Natural killer cell (primary cell): ENCODE data around the gene CDK14. TPM values are rescaled to one million over a fixed set of nuclear protein-coding genes. Genes with fewer than 3 reads are reported as not detected.

Source experiments
- ATAC-seq, 3 donors: fragments of 150-1000 bp in 2 of 3; fragments of 200-7000 bp in 1 of 3; cut with Tn5 transposase; 1 replicate in 1 of 3; 2 replicates in 2 of 3; pipeline ENCODE4 v1.10.0; 2021; ENCODE audit warnings: mild to moderate bottlenecking in 2 of 3, moderate library complexity in 2 of 3
- DNase-seq, 2 donors: peaks; one replicate each; pipeline versions ENCODE4 v3.0.0 to v3.0.0-alpha.2; 2013 to 2021; ENCODE audit warnings: mixed read lengths in 1 of 2
- H3K27ac ChIP-seq: one replicate; pipeline ENCODE4 v1.5.1; 2013; ENCODE audit warnings: mild to moderate bottlenecking, low read length
- H3K27me3 ChIP-seq: one replicate; pipeline ENCODE4 v1.6.1; 2013; ENCODE audit warnings: low read length; ENCODE audit not compliant: control insufficient read depth, insufficient read depth
- H3K36me3 ChIP-seq: one replicate; pipeline ENCODE4 v1.6.1; 2013; ENCODE audit warnings: low read length; ENCODE audit not compliant: control insufficient read depth, insufficient read depth
- H3K4me1 ChIP-seq: one replicate; pipeline ENCODE4 v1.6.1; 2013; ENCODE audit warnings: low read length; ENCODE audit not compliant: control insufficient read depth, insufficient read depth
- H3K4me3 ChIP-seq: one replicate; pipeline ENCODE4 v1.5.1; 2013; ENCODE audit warnings: low read length
- H3K9me3 ChIP-seq: one replicate; pipeline ENCODE4 v1.6.1; 2013; ENCODE audit warnings: low read length; ENCODE audit not compliant: control insufficient read depth, insufficient read depth
- H3K27ac Mint-ChIP-seq, 2 donors: one replicate each; pipeline ENCODE4 v1.8.0; 2022; ENCODE audit warnings: mild to moderate bottlenecking in 2 of 2, mixed read lengths in 2 of 2, moderate library complexity in 1 of 2
- H3K27me3 Mint-ChIP-seq, 2 donors: one replicate each; pipeline ENCODE4 v1.8.0; 2022; ENCODE audit warnings: low read depth in 2 of 2, mixed read lengths in 2 of 2
- H3K36me3 Mint-ChIP-seq: one replicate; pipeline ENCODE4 v1.8.0; 2022; ENCODE audit warnings: mixed read lengths
- H3K4me1 Mint-ChIP-seq, 2 donors: one replicate each; pipeline ENCODE4 v1.8.0; 2022; ENCODE audit warnings: mixed read lengths in 2 of 2
- H3K4me3 Mint-ChIP-seq: one replicate; pipeline ENCODE4 v1.8.0; 2022; ENCODE audit warnings: mild to moderate bottlenecking, moderate library complexity, mixed read lengths
- H3K9me3 Mint-ChIP-seq, 2 donors: one replicate each; pipeline ENCODE4 v1.8.0; 2022; ENCODE audit warnings: mixed read lengths in 2 of 2
- WGBS: methylation state at CpG from one replicate; pipeline ENCODE4 v1.1.7; 2013; ENCODE audit warnings: missing lambda C conversion rate; ENCODE audit not compliant: insufficient coverage; 5-methylcytosine and 5-hydroxymethylcytosine counted together
- intact Hi-C: fragments of 100-400 bp; cut with micrococcal nuclease; formaldehyde crosslinking; loops from one replicate; pipeline ENCODE4 v1.14.2; 2022
- total RNA-seq, 4 donors: library from RNA; stranded (reverse); fragments of 120-200 nt in 1 of 4; gene quantifications; one replicate each; pipeline versions ENCODE4 v1.2.3 to v1.2.4, GENCODE V29; 2013 to 2022
- TF ChIP-seq, protein P1 (sequence below): fragments of 200-600 bp; IDR thresholded peaks from one replicate; pipeline ENCODE4 v1.8.0; 2022; ENCODE audit warnings: antibody characterized with exemption

Gene CDK14
- total RNA-seq, 3 donors from 2014 or later (not counting 1 experiment from before 2014, with no cell fraction given), result 1.2 to 12.5 (median 1.9) TPM

DNA sequence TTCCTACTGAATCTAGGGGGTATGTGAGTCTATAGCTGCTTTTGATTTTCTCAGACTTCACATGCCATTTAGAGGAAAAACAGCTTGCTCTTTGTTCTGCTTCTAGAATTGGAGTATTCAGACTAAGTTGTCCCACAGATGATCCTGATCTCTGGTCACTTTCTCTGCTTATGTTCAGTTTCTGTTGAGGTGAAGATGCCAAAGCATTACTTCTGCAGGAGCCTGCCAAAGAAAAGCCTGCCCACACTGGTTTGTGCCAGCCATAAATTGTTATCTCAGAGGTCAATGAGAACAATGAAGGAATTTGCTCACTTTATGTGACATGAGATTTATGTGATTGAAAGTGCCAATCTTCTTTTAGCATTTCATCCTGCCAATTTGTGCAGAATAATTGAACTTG, 163.6 kb downstream of the CDK14 start:
- intact Hi-C loops, result no loop called here
- H3K27me3 ChIP-seq, result no peaks in the 10 kb centered on the region
- DNase-seq (no peak), ATAC-seq (no peak)
- Mint-ChIP-seq H3K4me3 (no peak overlapping the region), H3K9me3 (peaks cover 7 to 12% of the 10 kb centered on the region in 2 donors), H3K27ac (no peak overlapping the region), H3K27me3 (no peaks in the 10 kb centered on the region), H3K4me1 (no peaks in the 10 kb centered on the region), H3K36me3 (no peaks in the 10 kb centered on the region)
- no peak overlapping the region for H3K27ac ChIP-seq
- H3K36me3 ChIP-seq, result no peaks in the 10 kb centered on the region
- TF ChIP-seq, protein P1, sequence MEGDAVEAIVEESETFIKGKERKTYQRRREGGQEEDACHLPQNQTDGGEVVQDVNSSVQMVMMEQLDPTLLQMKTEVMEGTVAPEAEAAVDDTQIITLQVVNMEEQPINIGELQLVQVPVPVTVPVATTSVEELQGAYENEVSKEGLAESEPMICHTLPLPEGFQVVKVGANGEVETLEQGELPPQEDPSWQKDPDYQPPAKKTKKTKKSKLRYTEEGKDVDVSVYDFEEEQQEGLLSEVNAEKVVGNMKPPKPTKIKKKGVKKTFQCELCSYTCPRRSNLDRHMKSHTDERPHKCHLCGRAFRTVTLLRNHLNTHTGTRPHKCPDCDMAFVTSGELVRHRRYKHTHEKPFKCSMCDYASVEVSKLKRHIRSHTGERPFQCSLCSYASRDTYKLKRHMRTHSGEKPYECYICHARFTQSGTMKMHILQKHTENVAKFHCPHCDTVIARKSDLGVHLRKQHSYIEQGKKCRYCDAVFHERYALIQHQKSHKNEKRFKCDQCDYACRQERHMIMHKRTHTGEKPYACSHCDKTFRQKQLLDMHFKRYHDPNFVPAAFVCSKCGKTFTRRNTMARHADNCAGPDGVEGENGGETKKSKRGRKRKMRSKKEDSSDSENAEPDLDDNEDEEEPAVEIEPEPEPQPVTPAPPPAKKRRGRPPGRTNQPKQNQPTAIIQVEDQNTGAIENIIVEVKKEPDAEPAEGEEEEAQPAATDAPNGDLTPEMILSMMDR, result no peak
- H3K4me1 ChIP-seq, result no peaks in the 10 kb centered on the region
- H3K9me3 ChIP-seq, result no peaks in the 10 kb centered on the region
- H3K4me3 ChIP-seq, result no peak overlapping the region

DNA sequence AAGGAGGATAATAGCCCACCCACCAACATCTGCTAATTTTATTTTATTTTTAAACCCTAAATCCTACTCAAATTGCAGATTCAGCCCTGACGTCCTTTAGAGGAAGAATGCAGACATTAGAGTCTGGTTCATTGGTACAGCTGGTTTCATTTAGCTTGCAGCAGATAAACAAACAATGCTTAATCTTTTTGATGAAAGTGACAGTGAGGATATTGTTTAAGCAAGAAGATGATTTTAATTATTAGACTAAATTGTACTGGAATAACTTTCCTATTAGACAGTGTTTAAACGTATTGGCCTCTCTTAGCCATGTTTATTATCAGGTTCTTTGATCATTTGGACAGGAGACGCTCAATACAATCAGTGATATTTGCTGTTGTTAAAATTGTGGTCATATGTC, 164.8 kb downstream of the CDK14 start:
- no peaks in the 10 kb centered on the region for H3K4me1 ChIP-seq
- no peak overlapping the region for H3K27ac ChIP-seq
- TF ChIP-seq, protein P1, result no peak
- ATAC-seq (no peak), DNase-seq (no peak)
- H3K4me3 ChIP-seq, result no peak overlapping the region
- 97% methylated on average over 3 of the region's 3 CpGs for WGBS
- H3K36me3 ChIP-seq, result no peaks in the 10 kb centered on the region
- Mint-ChIP-seq H3K4me3 (no peak overlapping the region), H3K36me3 (no peaks in the 10 kb centered on the region), H3K4me1 (no peaks in the 10 kb centered on the region), H3K9me3 (peaks cover 11 to 18% of the 10 kb centered on the region in 2 donors), H3K27ac (no peak overlapping the region), H3K27me3 (no peaks in the 10 kb centered on the region)
- no peaks in the 10 kb centered on the region for H3K9me3 ChIP-seq
- H3K27me3 ChIP-seq, result no peaks in the 10 kb centered on the region
- intact Hi-C loops, result no loop called here

DNA sequence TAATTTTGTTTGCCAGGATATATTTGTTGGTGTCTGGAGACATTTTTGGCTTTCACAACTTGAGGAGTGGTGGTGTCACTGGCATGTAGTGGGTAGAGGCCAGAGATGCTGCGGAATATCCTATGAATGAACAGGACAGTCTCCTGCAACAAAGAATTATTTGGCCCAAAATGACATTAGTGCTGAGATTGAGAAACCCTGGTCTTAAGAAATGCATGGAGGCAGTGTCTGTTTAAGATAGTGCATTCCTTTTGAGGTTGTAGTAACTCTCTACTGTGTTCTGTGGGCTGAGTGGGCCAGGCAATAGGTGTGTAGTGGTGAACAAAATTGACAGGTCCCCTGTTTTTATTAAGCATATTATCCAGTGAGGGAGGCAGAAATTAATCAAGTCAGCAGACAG, 165.5 kb downstream of the CDK14 start:
- no peak for DNase-seq

DNA sequence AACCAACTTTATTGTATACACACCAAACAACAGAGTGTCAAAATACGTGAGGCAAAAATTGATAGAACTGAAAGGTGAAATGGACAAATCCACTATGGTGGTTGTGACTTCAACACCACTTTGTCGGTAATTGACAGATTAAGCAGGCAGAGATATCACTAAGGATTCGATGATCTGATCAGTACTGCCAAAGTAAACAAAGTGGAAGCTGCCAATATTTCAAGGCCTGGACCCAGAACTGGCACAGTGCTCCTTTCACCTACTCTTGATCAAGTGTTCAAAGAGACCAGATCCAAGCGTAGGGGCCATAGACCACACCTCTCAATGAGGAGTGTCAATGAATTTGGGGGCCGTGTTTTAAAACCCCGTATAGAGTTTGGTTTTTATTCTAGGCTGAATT, 167.0 kb downstream of the CDK14 start:
- 92% methylated on average over 6 of the region's 6 CpGs for WGBS
- H3K36me3 ChIP-seq, result no peaks in the 10 kb centered on the region
- DNase-seq, result no peak
- no peaks in the 10 kb centered on the region for H3K27me3 ChIP-seq
- H3K9me3 ChIP-seq, result no peaks in the 10 kb centered on the region
- H3K4me3 Mint-ChIP-seq, result no peak overlapping the region
- H3K4me3 ChIP-seq, result no peak overlapping the region
- peaks cover 11 to 17% of the 10 kb centered on the region in 2 donors for H3K9me3 Mint-ChIP-seq
- no peaks in the 10 kb centered on the region for H3K27me3 Mint-ChIP-seq
- H3K36me3 Mint-ChIP-seq, result no peaks in the 10 kb centered on the region
- H3K27ac Mint-ChIP-seq, result no peak overlapping the region
- no peak overlapping the region for H3K27ac ChIP-seq
- intact Hi-C loops, result no loop called here
- H3K4me1 Mint-ChIP-seq, result no peaks in the 10 kb centered on the region
- TF ChIP-seq, protein P1, result no peak
- no peak for ATAC-seq
- H3K4me1 ChIP-seq, result no peaks in the 10 kb centered on the region

More for the DNA sequence above, 165.5 kb downstream of the CDK14 start:
- H3K27me3 Mint-ChIP-seq, result no peaks in the 10 kb centered on the region
- no peak overlapping the region for H3K27ac ChIP-seq
- H3K4me3 ChIP-seq, result no peak overlapping the region
- intact Hi-C loops, result no loop called here
- H3K9me3 Mint-ChIP-seq, result peaks cover 11 to 18% of the 10 kb centered on the region in 2 donors
- WGBS, result 100% methylated on average over 1 of the region's 1 CpG
- H3K4me1 ChIP-seq, result no peaks in the 10 kb centered on the region
- no peak for ATAC-seq
- no peaks in the 10 kb centered on the region for H3K9me3 ChIP-seq
- H3K4me1 Mint-ChIP-seq, result no peaks in the 10 kb centered on the region
- no peaks in the 10 kb centered on the region for H3K36me3 ChIP-seq
- H3K27me3 ChIP-seq, result no peaks in the 10 kb centered on the region
- H3K36me3 Mint-ChIP-seq, result no peaks in the 10 kb centered on the region
- TF ChIP-seq, protein P1, result no peak
- H3K4me3 Mint-ChIP-seq, result no peak overlapping the region
- no peak overlapping the region for H3K27ac Mint-ChIP-seq
